Measurements from ENCODE around the gene TRAPPC12.

DNA sequence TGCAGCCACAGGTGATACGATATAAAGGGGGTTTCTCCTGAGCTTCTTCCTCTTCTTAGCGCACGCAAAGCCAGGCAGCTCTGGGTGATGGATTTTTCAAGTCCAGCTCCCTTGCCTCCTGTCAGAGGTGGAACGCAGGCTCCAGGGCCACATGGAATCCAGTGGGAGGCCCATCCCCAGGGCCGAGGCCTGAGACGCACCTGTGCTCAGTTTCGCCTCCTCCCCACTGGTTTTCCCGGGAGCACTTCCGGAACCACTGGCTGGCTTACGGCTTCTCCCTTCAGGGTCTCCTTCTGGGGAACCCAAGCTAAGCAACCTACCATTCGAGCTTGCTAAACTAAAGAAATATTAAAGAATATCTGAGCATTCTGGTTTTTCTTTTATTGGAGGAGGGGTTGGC is 63.6 kb downstream of the TRAPPC12 start:
- TF ChIP-seq CTCF (IDR thresholded peaks at IDR 0.05) (no peak), IRF2 (CRISPR knock-in tag; IDR thresholded peaks at IDR 0.05; ENCODE audit: borderline replicate concordance, low read depth) (no peak), ZNF317 (CRISPR knock-in tag; IDR thresholded peaks at IDR 0.05; ENCODE audit: borderline replicate concordance, low read depth) (no peak), ZBTB21 (CRISPR knock-in tag; IDR thresholded peaks at IDR 0.05; ENCODE audit: borderline replicate concordance) (no peak), AFF4 (CRISPR knock-in tag; IDR thresholded peaks at IDR 0.05; ENCODE audit: borderline replicate concordance) (no peak)
